ENCODE measurements around the gene SORCS1. TPM values are rescaled to one million over a fixed set of nuclear protein-coding genes. Genes with fewer than 3 reads are reported as not detected.

SORCS1 gene
- total RNA-seq, 1 experiment from 2014 or later: not detected

- Histone ChIP-seq H3K27me3 (replicated peaks) (no peaks in the 10 kb centered on the region), H3K9me3 (replicated peaks) (0 out of 2 replicates have a peak, but pooled peaks cover 3% of the 10 kb centered on the region), H3K27ac (no peak overlapping the region), H3K4me1 (replicated peaks) (no peaks in the 10 kb centered on the region), H3K36me3 (no peaks in the 10 kb centered on the region), H3K4me3 (no peak overlapping the region)
- no peak for DNase-seq (ENCODE audit: low read depth in 1 of 2, low spot score in 2 of 2)
Measured at GRCh38 chr10:106898446-106898845, 266.1 kb downstream of the SORCS1 start.

- no peak overlapping the region for H3K4me3 ChIP-seq
- H3K4me1 ChIP-seq (replicated peaks): no peaks in the 10 kb centered on the region
- DNase-seq (ENCODE audit: low read depth in 1 of 2, low spot score in 2 of 2): no peak
- 0 out of 2 replicates have a peak, but pooled peaks cover 3% of the 10 kb centered on the region for H3K9me3 ChIP-seq (replicated peaks)
- no peaks in the 10 kb centered on the region for H3K27me3 ChIP-seq (replicated peaks)
- H3K27ac ChIP-seq: no peak overlapping the region
- no peaks in the 10 kb centered on the region for H3K36me3 ChIP-seq
Measured at GRCh38 chr10:106897719-106898118, 266.8 kb downstream of the SORCS1 start.

DNA sequence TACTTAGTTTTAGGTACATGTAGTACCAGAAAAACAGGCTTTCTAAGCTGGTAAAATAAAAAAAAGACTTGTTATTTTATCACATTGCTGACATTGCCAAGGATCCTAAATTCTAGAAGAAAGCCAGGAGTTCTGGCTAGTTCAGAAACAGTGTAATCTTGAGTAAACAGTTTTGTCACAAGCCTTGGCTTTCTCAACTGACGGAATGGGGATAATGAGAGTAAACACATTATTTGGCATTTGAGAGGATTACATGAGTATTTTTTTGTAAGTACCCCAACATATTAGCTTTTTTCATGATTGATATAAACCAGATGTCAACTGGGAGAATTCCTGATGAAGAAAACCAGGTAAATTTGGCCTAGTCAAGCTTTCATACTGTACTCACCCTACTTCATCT, 269.8 kb downstream of the SORCS1 start:
- no peaks in the 10 kb centered on the region; the same call in 1 of the 2 replicates for H3K9me3 ChIP-seq (replicated peaks)
- H3K27ac ChIP-seq: no peak overlapping the region
- no peak overlapping the region for H3K4me3 ChIP-seq
- no peaks in the 10 kb centered on the region for H3K4me1 ChIP-seq (replicated peaks)
- no peaks in the 10 kb centered on the region for H3K27me3 ChIP-seq (replicated peaks)
- H3K36me3 ChIP-seq: no peaks in the 10 kb centered on the region
- DNase-seq (ENCODE audit: low read depth in 1 of 2, low spot score in 2 of 2): no peak

DNA sequence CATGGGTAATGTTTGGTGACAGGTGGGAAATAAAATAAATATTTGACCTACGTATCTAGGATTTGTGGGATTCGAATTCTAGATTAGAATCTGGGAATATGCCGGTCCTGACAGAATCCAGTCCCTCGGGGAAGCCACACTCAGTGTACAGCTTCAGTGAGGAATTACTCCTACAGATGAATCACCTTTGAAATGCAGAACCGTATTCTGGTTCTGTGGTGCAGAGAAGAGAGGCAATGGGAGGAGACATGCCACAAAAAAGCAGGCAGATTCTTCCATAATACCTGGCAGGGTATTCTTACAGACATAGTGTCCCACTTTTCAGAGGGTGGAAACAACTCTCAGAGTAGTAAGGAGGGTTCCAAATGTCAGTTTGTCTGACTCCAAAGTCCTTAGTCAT, 286.9 kb downstream of the SORCS1 start:
- Histone ChIP-seq H3K4me1 (replicated peaks) (no peaks in the 10 kb centered on the region), H3K4me3 (no peak overlapping the region), H3K27ac (no peak overlapping the region), H3K36me3 (no peaks in the 10 kb centered on the region), H3K9me3 (replicated peaks) (peaks cover 3% of the 10 kb centered on the region; the same call in 1 of the 2 replicates), H3K27me3 (replicated peaks) (no peaks in the 10 kb centered on the region)
- no peak for DNase-seq (ENCODE audit: low read depth in 1 of 2, low spot score in 2 of 2)

GRCh38 chr10:106874604-106874889, 290.0 kb downstream of the SORCS1 start:
- Histone ChIP-seq H3K36me3 (no peaks in the 10 kb centered on the region), H3K27ac (no peak overlapping the region), H3K4me1 (replicated peaks) (no peaks in the 10 kb centered on the region), H3K27me3 (replicated peaks) (no peaks in the 10 kb centered on the region), H3K9me3 (replicated peaks) (no peaks in the 10 kb centered on the region), H3K4me3 (no peak overlapping the region)
- no peak for DNase-seq (ENCODE audit: low read depth in 1 of 2, low spot score in 2 of 2)

GRCh38 chr10:106873770-106874603, 290.5 kb downstream of the SORCS1 start:
- Histone ChIP-seq H3K27ac (no peak overlapping the region), H3K36me3 (no peaks in the 10 kb centered on the region), H3K27me3 (replicated peaks) (no peaks in the 10 kb centered on the region), H3K4me3 (no peak overlapping the region), H3K4me1 (replicated peaks) (no peaks in the 10 kb centered on the region), H3K9me3 (replicated peaks) (no peaks in the 10 kb centered on the region)
- DNase-seq (ENCODE audit: low read depth in 1 of 2, low spot score in 2 of 2): no peak

DNA sequence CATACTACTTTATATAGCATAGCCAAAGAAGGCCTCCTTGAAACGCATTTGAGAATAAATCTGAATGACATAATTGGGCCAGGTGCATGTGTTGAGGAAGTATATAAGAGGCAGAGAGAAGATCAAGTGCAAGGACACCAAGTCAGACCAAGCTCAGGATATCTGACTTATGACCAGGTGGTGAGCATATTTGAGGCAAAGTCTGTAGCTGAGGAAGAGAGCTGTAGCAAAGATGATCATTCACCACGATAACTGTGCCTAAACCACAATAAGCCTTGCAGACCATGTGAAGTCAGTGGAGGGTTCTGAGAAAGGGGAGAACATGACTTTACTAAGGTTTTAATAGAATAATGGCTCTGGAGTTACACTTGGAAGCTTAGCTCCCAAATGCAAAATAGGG, 292.3 kb downstream of the SORCS1 start:
- Histone ChIP-seq H3K27ac (no peak overlapping the region), H3K27me3 (replicated peaks) (no peaks in the 10 kb centered on the region), H3K4me3 (no peak overlapping the region), H3K9me3 (replicated peaks) (0 out of 2 replicates have a peak, but pooled peaks cover 4% of the 10 kb centered on the region), H3K4me1 (replicated peaks) (no peaks in the 10 kb centered on the region), H3K36me3 (no peaks in the 10 kb centered on the region)
- DNase-seq (ENCODE audit: low read depth in 1 of 2, low spot score in 2 of 2): no peak

DNA sequence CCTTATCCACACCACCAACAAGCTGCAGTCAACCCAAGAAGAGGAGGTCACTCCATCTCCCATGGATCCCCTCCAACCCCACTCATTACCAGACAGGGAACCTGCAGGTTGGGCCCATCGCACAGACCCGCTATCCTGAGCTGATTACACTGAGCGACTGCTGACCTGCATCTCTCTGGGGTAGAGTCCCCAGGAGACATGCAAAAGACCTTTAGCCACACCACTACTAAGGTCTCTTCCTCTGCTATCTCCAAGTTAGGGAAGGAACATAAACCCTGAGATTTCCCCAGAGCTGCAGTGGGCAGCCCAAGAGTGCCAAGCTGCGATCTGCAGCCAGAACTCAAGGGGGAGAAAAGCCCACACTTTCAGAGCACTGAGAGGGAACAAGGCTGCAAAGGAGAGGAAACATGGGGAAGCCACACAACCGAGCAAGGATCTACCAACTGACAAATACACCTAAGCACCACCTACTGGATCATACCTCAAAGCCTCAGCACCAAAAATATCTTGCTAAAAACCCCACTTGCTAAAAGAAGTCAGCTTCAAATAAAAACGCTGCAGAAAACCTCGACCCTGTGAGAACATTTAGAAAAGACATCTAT, 298.2 kb downstream of the SORCS1 start:
- H3K27ac ChIP-seq: no peak overlapping the region
- DNase-seq (ENCODE audit: low read depth in 1 of 2, low spot score in 2 of 2): no peak

DNA sequence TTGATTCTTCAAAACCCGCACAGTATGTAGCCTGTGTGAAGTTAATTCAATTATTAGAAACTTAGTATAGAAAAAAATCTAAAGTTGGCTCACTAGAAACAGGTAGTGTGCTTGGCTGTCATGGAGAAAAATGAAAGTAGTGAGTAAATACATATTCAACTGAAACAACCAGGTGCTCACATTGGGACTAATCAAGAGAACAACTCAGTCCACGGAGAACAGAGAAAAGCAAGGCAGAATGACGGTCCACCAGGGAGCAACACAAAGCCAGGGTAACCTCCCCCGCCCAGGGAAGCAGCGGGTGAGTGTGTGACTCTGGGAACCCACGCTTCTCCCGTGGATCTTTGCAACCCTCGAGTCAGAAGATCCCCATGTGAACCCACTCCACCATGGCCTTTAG, 300.5 kb downstream of the SORCS1 start:
- Histone ChIP-seq H3K4me1 (replicated peaks) (no peaks in the 10 kb centered on the region), H3K4me3 (no peak overlapping the region), H3K36me3 (no peaks in the 10 kb centered on the region), H3K9me3 (replicated peaks) (peaks cover 10% of the 10 kb centered on the region), H3K27ac (no peak overlapping the region), H3K27me3 (replicated peaks) (no peaks in the 10 kb centered on the region)
- DNase-seq (ENCODE audit: low read depth in 1 of 2, low spot score in 2 of 2): no peak

More for the DNA sequence above, 298.2 kb downstream of the SORCS1 start:
- H3K9me3 ChIP-seq (replicated peaks): peaks cover 10% of the 10 kb centered on the region; the same call in 1 of the 2 replicates
- no peaks in the 10 kb centered on the region for H3K27me3 ChIP-seq (replicated peaks)
- H3K4me1 ChIP-seq (replicated peaks): no peaks in the 10 kb centered on the region
- H3K4me3 ChIP-seq: no peak overlapping the region
- no peaks in the 10 kb centered on the region for H3K36me3 ChIP-seq

DNA sequence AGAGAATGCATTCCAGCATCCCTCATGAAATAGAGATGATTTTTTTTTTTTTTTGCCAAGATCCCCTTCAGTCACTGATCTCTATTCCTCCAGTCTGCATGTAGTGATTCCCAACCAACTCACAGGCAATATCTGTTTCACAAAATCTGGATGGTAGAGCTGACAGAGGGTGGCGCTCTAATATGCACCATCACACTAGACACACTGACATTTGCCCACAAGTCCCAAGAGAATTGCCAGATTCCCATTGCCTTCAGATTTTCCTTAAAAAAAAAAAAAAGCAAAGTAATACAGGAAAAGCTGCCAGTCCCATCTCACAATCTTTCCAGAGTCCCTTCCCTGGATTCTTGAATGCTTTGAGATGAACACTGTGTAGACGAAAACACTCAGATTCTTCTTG, 301.0 kb downstream of the SORCS1 start:
- H3K4me1 ChIP-seq (replicated peaks): no peaks in the 10 kb centered on the region
- H3K27ac ChIP-seq: no peak overlapping the region
- DNase-seq (ENCODE audit: low read depth in 1 of 2, low spot score in 2 of 2): no peak
- H3K4me3 ChIP-seq: no peak overlapping the region
- H3K36me3 ChIP-seq: no peaks in the 10 kb centered on the region
- peaks cover 10% of the 10 kb centered on the region for H3K9me3 ChIP-seq (replicated peaks)
- no peaks in the 10 kb centered on the region for H3K27me3 ChIP-seq (replicated peaks)

DNA sequence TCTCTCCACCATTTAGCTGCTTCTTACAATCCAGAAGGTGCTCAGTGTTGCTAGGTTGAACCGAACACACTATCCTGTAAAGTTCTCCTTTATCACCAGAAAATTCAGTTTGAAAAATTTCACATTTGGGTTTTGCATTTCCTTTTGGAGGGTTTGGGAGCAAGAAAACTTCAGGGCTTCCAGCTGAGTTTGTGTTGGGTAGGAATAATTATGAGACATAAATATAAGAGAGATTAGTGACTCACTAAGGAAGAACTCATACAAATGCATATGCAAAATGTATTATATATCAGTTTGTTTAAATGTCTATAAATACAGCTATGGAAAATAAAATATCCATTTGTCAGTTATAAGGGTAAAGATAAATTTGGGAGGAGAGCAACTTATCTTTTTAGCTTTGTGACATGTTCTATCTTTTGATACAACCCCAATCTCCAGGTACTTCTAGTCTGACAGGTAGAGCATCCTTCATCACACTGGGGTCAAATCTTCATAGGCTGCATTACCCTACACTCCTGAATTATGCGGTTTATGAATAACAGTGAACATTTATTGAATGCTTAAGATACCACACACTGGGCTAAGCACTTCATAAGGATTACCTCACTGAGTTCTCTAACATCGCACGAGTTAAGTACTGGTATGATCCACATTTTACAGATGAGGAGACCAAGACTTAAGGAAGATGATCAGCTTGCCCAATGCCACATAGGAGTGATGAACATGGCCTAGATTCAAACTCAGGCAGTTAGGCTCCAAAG, 304.4 kb downstream of the SORCS1 start:
- H3K9me3 ChIP-seq (replicated peaks): peaks cover 10% of the 10 kb centered on the region
- H3K36me3 ChIP-seq: no peaks in the 10 kb centered on the region

DNA sequence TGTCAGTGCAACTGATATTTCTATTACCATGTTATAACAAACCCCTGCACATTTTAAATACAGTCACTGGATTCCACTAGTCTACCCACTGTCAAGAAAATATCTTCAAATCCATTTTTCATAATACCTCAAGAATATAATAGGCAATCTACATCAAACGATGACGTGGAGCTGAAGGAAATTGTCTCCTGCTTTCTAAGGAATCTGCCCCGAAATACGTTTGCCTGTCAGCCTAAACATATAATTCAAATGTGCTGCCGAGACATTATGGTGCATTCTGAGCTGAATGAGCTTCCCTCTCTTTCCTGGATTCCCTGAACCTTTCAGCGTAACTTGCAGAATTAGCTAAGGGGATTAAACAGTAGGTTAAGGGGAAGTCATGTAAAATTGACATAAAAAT, 306.8 kb downstream of the SORCS1 start:
- no peak overlapping the region for H3K4me3 ChIP-seq
- H3K9me3 ChIP-seq (replicated peaks): peaks cover 6% of the 10 kb centered on the region
- H3K27me3 ChIP-seq (replicated peaks): no peaks in the 10 kb centered on the region
- no peaks in the 10 kb centered on the region for H3K4me1 ChIP-seq (replicated peaks)
- no peak for DNase-seq (ENCODE audit: low read depth in 1 of 2, low spot score in 2 of 2)
- no peak overlapping the region for H3K27ac ChIP-seq
- H3K36me3 ChIP-seq: no peaks in the 10 kb centered on the region

More for the DNA sequence above, 304.4 kb downstream of the SORCS1 start:
- DNase-seq (ENCODE audit: low read depth in 1 of 2, low spot score in 2 of 2): no peak
- no peak overlapping the region for H3K4me3 ChIP-seq
- no peaks in the 10 kb centered on the region for H3K4me1 ChIP-seq (replicated peaks)
- no peak overlapping the region for H3K27ac ChIP-seq
- H3K27me3 ChIP-seq (replicated peaks): no peaks in the 10 kb centered on the region

- Histone ChIP-seq H3K36me3 (no peaks in the 10 kb centered on the region), H3K4me1 (replicated peaks) (no peaks in the 10 kb centered on the region), H3K9me3 (replicated peaks) (peaks cover 6% of the 10 kb centered on the region), H3K4me3 (no peak overlapping the region), H3K27ac (no peak overlapping the region), H3K27me3 (replicated peaks) (no peaks in the 10 kb centered on the region)
- no peak for DNase-seq (ENCODE audit: low read depth in 1 of 2, low spot score in 2 of 2)
Measured at GRCh38 chr10:106857213-106857612, 307.3 kb downstream of the SORCS1 start.

Measured in SJSA1 (cell line).